GM12892 (cell line): ENCODE results near the gene CNOT8.

ENCODE experiments used
- POLR2A ChIP-seq: IDR thresholded peaks from 2 replicates; pipeline ENCODE4 v1.6.1; 2011; ENCODE audit warnings: low read depth, low read length, control low read depth
- POLR2AphosphoS5 ChIP-seq: IDR thresholded peaks from 2 replicates; pipeline ENCODE4 v1.6.1; 2011; ENCODE audit warnings: low read depth, low read length, control low read depth
- TAF1 ChIP-seq: IDR thresholded peaks from 2 replicates; pipeline ENCODE4 v1.6.1; 2011; ENCODE audit warnings: low read depth, mild to moderate bottlenecking, control low read depth, low read length, borderline replicate concordance

DNA sequence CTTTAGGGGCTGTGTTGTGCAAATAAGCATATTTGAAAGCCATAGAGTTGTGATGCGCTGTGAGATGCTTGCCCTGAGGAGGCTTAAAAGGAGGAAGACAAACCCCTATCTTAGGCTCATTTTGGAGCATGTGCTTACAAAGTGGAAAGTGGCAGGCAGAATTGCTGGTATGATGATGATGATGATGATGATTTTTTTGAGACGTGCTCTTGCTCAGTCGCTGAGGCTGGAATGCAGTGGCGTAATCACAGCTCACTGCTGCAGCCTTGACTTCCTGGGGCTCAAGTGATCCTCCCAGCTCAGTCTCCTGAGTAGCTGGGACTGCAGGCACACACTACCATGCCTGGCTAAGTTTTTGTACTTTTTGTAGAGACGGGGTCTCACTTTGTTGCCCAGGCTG is 1.7 kb downstream of the CNOT8 start:
- TF ChIP-seq POLR2A (no peak), POLR2AphosphoS5 (no peak), TAF1 (no peak)
